NCI-H2227 (cell line): ENCODE results near the gene CD6.

ENCODE experiments used
- DNase-seq: peaks from one replicate; lab custom pipeline; 2025; ENCODE audit not compliant: unreplicated experiment; lab: John Stamatoyannopoulos, UW

CD6 gene, protein sequence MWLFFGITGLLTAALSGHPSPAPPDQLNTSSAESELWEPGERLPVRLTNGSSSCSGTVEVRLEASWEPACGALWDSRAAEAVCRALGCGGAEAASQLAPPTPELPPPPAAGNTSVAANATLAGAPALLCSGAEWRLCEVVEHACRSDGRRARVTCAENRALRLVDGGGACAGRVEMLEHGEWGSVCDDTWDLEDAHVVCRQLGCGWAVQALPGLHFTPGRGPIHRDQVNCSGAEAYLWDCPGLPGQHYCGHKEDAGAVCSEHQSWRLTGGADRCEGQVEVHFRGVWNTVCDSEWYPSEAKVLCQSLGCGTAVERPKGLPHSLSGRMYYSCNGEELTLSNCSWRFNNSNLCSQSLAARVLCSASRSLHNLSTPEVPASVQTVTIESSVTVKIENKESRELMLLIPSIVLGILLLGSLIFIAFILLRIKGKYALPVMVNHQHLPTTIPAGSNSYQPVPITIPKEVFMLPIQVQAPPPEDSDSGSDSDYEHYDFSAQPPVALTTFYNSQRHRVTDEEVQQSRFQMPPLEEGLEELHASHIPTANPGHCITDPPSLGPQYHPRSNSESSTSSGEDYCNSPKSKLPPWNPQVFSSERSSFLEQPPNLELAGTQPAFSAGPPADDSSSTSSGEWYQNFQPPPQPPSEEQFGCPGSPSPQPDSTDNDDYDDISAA

DNA sequence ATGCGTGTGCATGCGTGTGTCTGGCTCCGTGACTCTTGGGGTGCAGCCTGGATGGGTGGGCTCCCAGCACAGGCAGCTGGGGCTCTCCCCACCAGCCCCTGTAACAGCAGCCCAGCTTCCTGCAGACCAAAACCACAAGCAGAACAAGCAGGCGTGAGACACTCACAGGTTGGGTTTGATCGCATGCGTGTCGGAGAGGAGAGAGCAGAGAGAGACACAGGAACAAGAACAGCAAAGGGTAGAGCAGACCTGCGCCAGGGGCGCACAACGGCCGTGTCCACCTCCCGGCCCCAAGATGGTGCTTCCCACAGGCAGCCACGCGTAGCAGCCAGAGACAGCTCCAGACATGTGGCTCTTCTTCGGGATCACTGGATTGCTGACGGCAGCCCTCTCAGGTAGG is at the start of gene CD6:
TSS of gene CD6 (plus strand) at position 161 of the 400 bp plus-strand sequence. CDS start at position 347, 186 bp downstream.
- DNase-seq, result no peak

DNA sequence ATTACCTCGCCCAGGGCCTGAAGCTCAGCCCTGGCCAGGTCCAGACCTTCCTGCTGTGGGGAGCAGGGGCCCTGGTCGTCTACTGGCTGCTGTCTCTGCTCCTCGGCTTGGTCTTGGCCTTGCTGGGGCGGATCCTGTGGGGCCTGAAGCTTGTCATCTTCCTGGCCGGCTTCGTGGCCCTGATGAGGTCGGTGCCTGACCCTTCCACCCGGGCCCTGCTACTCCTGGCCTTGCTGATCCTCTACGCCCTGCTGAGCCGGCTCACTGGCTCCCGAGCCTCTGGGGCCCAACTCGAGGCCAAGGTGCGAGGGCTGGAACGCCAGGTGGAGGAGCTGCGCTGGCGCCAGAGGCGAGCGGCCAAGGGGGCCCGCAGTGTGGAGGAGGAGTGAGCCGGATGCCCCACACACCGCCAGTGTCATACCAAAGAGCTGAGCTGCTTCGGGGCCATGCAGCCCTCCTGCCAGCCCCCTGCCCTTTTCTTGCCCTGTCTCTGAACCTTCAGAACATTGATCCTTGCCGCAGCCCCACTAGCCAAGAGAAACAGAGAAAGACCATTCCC is 49.6 kb upstream of the CD6 start:
- DNase-seq, result no peak

DNA sequence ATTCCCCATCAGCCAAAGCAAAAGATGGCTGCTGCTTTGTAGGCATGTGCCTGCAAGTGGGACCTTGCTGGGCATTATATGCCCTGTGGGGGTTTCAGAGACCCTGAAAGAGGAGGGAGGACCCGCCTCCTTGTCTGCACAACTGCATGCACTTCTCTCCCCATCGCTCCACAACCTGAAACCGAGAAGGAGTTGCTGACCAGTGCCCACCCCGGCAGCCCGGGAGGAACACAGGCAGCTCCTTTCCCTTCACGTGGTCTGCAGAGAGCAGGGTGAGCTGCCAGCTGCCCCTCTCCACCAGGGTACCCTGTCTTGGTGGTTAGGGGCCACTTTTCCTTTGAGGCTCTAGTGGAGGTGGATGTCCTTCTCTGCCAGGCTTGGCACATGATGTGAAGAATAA is 48.6 kb upstream of the CD6 start:
- no peak for DNase-seq

DNA sequence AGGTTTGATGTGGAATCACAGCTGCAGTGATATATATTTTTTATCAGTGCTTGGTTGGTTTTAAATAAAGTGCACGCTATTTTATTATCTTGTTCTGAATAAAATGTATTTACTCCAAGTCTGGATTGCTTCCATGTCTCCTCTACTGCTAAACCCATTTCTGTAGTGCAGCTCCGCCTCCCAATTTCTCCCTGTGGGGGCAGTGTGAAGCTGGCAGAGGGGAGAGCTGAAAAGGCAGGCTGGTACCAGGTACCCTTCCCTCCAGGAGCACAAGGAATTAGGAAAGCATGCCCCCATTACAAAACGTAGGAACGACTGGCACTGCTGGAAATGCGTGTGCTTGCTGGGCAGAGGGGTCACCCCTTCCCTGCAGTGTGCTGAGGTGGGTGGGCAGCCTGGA is 48.2 kb upstream of the CD6 start:
- no peak for DNase-seq

DNA sequence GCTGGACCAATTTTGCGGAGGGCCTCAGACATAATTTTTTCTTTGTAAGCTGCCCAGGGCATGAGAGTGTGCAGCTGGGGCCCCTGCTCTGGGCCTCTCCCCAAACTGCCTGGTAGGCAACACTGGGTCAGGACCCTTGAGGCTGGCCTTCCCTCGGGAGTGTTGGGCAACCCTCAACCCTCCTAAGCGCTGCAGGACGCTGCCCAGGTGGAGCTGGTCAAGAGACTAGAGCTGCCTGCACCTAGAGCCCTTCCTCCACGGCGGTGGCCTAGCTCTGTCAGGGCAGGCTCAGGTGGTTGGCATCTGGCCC is 47.7 kb upstream of the CD6 start:
- no peak for DNase-seq

DNA sequence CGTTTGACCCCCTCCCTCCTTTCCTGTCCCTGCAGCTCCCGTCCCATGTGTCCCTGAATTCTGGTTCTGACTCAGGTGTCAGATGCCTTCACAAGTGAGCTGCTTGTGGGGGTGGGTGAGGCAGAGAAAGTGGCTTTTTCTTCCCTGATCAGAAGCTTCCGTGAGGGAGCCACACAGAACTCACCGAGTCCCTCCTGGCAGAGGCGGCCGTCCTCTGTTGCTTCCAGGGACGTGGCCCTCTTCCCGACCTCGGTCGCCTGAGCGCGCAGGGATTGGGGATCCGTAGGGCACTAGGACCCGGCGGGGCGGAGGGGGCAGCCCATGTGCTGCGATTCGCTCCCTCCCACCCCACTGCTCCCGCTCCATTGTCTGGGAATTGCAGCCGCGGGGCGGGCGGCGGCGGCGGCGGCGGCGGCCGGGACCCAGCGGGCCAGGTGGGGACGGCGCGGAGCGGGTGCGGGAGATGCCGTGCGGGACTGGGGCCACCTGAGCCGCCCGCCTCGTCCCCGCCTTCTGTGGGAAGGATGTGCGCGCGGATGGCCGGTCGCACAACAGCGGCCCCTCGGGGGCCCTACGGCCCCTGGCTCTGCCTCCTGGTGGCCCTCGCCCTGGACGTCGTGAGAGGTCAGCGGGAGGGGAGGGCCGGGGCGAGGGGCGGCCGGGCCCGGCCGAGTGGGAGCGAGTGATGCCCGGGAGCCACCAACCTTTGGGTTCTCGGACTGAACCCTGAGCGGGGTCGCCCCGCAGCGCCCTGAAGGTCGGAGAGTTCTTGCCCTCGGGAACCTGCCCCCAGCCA is 47.2 kb upstream of the CD6 start, which contains the start of gene TMEM132A:
TSS of gene TMEM132A (plus strand) at position 351 of the 796 bp plus-strand sequence. CDS start at position 525, 174 bp downstream.
- peak; percentile 87 for DNase-seq

DNA sequence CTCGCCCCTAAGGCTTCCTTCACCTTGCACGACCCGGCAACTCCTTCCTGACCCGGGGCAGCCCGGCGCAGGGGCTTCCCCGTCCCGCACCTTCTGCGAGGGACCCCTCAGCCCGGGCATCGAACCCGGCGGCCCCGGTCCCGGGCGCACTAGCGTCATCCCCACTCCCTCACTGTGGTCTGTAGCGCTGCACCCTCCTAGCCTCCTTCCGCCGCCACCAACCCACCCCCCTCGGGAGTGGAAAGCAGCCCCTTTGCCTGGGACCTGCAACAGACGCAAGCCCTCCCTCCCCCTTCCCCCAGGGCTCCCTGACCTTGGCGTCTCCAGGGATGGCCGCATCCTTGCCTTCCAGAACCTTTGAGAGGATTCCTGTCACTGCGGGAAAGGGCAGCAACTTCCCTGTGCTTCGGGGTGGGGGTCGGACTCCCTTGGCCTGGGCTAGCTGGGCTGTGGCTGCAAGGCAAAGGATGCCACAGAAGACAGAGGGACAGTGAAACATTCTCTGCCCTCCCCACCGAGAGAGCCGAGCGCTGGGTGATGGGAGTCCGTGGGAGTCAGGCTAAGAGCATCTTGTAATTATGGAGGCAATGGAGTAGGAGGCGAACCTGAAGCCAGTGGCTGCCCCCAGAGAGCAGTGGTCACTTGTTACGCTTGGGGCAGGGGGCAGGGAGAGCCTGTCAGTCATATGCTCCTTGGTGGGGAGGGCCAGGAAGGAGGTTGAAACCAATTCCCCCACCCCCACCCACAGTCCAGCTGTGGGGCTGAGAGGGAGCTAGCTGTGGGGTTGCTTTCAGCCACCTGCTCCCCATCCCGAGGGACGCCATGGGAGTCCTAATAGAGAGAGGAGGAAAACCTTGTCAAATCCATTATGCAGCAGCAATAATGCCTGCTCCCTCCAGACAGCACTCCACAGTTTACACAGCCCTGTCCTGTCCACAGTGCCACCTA is 46.3 kb upstream of the CD6 start:
- peak; percentile 66 for DNase-seq

DNA sequence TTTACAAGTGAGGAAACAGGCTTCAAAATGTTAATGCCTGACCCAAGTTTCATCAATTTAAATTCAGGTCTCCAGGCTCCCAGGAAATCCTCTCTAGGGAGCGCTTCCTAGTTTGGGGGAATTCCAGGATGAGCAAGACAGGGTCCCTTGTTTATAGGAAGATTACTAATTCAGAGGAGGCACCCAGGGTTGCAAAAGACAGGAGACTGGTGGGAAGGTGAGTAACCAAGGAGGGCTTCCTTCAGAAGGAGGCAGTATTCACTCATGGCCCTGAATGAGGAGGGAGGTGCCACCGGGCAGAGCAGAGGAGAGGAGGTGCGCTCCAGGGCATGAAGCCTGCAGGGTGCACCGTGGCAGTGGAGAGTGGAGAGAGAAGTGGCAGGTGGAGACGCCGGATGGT is 45.6 kb upstream of the CD6 start:
- DNase-seq, result no peak

DNA sequence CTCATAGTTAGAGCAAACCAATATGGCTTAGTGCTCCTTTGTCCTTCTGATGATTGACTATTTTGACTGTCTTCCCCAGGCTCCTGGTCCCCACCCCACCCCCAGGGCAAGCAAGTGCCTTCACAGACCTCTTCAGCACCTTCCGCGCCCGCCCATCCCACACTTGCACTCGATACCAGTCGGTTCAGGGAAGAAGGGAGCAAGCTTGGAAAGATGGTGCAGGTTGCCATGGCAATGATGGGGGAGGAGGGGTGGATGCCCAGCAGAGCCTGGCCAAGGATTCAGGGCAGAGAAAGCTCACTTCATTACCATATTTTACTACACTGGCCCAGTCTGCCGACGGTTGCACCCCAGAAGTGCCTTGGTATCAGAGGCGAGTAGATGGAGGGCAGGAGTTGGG is 45.0 kb upstream of the CD6 start:
- peak; percentile 36 for DNase-seq

DNA sequence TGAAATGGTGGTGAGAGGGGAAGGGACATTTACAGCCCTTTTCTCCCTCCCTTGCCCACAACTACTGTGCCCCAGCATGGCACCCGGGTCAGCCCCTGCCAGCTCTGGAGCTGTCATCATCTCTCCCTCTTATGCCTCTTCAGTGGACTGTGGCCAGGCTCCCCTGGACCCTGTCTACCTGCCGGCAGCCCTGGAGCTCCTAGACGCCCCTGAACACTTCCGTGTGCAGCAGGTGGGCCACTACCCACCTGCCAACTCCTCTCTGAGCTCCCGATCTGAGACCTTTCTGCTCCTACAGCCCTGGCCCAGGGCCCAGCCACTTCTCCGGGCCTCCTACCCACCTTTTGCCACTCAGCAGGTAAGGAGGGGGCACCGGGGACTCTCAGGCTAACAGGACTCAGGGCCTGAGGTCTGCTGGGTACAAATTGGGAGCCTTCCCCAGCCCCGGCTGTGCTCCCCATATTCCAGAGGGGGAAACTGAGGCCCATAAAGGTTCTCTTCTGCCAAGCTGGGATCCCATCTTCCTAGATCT is 44.4 kb upstream of the CD6 start:
- DNase-seq, result no peak

DNA sequence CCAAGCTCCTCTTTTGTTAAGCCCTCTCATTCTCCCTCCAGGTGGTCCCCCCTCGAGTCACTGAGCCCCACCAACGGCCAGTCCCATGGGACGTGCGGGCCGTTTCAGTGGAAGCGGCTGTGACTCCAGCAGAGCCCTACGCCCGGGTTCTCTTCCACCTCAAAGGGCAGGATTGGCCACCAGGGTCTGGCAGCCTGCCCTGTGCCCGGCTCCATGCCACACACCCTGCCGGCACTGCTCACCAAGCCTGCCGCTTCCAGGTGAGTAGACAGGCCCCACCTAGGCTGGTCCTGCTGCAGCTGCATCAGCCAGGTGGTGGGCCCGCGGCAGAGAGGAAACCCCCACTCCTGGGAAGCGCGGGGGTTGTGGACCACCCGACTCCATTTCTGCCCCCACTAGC is 43.9 kb upstream of the CD6 start:
- no peak for DNase-seq

DNA sequence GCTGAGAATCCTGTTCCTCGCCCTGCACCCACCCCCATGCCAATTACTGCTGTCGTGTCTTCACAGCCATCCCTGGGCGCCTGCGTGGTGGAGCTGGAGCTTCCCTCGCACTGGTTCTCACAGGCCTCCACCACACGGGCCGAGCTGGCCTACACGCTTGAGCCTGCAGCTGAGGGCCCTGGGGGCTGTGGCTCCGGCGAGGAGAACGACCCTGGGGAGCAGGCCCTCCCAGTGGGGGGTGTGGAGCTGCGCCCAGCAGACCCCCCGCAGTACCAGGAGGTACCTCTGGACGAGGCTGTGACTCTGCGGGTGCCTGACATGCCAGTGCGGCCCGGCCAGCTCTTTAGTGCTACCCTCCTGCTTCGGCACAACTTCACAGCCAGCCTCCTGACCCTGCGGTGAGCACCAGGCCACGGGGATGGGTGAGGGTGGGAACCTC is 42.9 kb upstream of the CD6 start:
- no peak for DNase-seq

DNA sequence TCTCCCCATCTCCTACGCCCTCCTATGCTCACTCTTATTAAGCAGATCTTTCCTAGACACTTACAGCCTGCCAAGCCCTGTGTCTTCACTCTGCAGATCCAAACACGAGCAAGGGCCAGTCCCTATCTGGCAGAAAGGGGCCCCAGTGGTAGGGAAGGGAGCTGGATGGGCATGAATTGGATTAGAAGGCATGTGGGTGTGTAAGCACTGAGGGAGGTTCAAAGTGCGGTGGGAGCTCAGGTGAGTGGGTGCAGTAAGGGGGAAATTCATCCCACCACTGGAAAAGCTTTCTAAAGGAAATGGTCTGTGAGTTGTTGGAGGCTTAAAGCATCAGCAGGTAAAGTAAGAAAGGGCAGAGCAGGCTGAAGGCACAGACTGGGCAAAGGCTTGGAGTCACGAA is 41.7 kb upstream of the CD6 start:
- no peak for DNase-seq

DNA sequence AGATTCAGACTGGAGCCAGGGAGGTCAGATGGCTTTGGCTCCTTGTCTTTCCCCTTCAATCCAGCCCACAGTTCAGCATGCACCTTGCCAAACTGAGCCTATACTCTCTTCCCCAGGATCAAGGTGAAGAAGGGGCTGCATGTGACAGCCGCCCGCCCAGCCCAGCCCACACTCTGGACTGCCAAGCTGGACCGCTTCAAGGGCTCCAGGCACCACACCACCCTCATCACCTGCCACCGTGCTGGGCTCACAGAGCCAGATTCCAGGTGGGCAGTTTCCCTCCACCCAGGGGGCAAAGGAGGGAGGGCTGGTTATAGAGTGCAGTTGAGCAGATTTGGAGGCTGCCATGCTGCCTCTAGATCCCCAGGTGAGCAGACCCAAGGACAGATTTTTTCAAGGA is 41.1 kb upstream of the CD6 start:
- no peak for DNase-seq

DNA sequence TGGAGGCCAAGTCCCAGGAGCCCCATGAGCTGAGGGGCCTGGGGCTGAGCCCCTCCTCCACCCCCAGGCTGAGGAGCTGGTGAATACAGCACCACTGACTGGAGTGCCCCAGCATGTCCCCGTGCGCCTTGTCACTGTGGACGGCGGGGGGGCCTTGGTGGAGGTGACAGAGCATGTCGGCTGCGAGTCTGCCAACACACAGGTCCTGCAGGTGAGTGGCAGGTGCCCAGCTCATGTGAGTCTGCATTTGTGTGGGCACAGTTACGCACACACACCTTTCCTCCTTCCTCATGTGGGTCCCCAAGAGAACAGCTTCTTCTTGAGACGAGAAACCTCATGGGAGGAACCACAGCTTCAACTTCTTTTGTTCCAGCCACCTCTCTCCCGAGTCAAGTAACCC is 39.6 kb upstream of the CD6 start:
- DNase-seq, result no peak

DNA sequence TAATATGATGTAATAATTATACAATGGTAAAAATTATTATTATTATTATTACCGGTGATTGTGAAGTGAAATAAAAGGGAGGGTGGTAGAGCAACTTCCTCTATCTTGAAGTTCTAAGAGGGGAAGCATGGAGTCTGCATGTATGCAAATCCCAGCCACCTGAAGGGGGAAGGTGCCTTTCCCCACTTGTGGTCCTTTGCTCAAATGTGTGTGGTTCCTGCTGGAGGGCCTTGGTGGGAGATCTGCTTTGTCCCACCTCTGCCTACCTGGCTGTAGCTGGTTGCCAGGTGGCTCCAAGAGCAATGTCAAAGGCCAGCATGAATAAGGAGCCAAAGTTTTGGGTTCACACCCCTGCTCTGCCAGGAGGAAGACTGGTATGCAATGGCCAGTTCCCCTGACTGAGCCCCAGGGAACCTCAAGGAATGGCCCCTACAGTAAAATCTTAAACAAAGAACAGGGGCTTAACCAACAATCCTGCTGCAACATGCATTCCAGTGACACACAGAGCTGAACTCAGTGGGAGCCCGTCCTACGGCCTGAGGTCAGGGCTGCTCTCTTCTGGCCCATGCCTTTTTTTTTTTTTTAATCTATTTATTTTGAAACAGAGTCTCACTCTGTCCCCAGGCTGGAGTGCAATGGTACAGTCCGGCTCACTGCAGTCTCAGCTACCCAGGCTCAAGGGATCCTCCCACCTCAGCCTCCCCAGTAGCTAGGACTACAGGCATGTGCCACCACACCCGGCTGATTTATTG is 38.7 kb upstream of the CD6 start:
- DNase-seq, result no peak

DNA sequence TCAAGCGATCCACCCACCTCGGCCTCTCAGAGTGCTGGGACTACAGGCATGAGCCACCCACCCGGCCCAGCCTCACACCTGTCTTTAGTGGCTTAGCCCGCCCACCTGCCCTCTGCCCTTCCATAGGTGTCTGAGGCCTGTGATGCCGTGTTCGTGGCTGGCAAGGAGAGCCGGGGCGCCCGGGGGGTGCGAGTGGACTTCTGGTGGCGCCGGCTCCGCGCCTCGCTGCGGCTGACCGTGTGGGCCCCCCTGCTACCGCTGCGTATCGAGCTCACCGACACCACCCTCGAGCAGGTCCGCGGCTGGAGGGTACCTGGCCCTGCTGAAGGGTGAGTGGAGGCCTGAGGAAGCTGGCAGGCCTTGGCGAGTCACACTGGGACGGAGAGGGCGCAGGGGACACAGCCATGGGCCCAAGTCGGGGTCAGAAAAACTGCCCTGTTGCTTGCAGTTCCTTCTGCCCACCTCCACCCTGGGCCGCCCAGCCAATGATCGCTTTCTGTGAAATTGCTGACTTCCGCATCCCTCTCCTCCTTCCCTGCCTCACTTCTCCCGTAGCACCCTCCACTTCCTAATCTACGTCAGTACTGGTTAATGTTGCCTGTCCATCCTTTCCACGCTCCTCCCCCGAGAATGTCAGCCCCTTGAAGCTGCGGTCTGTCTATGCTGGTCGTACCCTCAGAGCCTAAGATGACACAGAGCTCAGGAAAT is 37.9 kb upstream of the CD6 start:
- DNase-seq, result no peak

DNA sequence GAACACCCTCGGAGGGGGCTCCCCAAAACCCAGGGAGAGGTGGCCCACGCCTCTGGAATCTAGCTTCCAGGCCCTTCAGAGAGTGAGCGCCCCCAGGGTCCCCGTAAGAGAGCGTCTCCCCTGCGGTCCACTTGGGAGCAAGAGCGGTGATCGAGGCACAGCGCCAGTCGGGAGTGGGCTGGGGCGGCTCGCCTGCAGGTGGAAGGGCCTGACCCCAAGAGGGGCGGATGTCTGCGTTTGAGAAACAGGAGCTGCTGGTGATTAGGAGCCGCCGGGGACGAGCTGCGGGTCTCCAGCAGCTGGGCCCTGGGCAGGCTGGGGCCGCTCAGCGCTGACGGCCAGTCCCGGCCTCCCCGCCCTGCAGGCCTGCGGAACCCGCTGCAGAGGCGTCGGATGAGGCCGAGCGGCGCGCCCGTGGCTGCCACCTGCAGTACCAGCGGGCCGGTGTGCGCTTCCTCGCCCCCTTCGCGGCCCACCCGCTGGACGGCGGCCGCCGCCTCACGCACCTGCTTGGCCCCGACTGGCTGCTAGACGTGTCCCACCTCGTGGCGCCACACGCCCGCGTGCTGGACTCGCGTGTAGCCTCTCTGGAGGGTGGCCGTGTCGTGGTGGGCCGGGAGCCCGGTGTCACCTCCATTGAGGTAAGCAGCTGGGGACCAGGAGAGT is 37.2 kb upstream of the CD6 start:
- DNase-seq, result no peak
